Bronchial epithelial cell (primary cell): Measurements from ENCODE around the gene USH1C. TPM values are rescaled to one million over a fixed set of nuclear protein-coding genes. Genes with fewer than 3 reads are reported as not detected.

Source experiments
- DNase-seq: peaks from one replicate; pipeline ENCODE4 v3.0.0-alpha.2; 2010; ENCODE audit warnings: low read depth
- FAIRE-seq: peaks from 2 replicates; lab custom pipeline; 2011; peaks lifted over from hg19 to GRCh38; lab: Jason Lieb, UNC
- H3K27me3 ChIP-seq: 2 replicates; pipeline ENCODE4 v1.5.1; 2011; ENCODE audit warnings: low read length; ENCODE audit not compliant: control insufficient read depth, insufficient read depth
- H3K36me3 ChIP-seq: 2 replicates; pipeline ENCODE4 v1.5.1; 2011; ENCODE audit warnings: low read length; ENCODE audit not compliant: control insufficient read depth, insufficient read depth
- H3K4me3 ChIP-seq: 2 replicates; pipeline ENCODE4 v1.5.1; 2011; ENCODE audit warnings: mild to moderate bottlenecking, low read depth, low read length, control low read depth
- CTCF ChIP-seq: IDR thresholded peaks from 2 replicates; pipeline ENCODE4 v1.5.1; 2011; ENCODE audit warnings: mild to moderate bottlenecking, moderate library complexity, low read length, control low read depth, inconsistent platforms; ENCODE audit not compliant: insufficient read depth, severe bottlenecking
- total RNA-seq: library from RNA; depleted of rRNA; stranded (reverse); fragments of >200 nt; gene quantifications from 2 replicates; pipeline ENCODE4 v1.2.1, GENCODE V29; 2014

USH1C gene
- total RNA-seq, 1 donor from 2014 or later = not detected

GRCh38 chr11:17579451-17579850, 35.2 kb upstream of the USH1C start:
- H3K36me3 ChIP-seq = no peaks in the 10 kb centered on the region
- peaks cover 3% of the 10 kb centered on the region for H3K27me3 ChIP-seq
- DNase-seq (no peak), FAIRE-seq (no peak)
- H3K4me3 ChIP-seq = no peak overlapping the region
- TF ChIP-seq CTCF = no peak

- FAIRE-seq (no peak), DNase-seq (no peak)
- Histone ChIP-seq H3K36me3 (no peaks in the 10 kb centered on the region), H3K4me3 (no peak overlapping the region), H3K27me3 (peaks cover 3% of the 10 kb centered on the region)
- no peak for TF ChIP-seq CTCF
These were observed 34.7 kb upstream of the USH1C start for GRCh38 chr11:17578958-17579357.

- Histone ChIP-seq H3K27me3 (peaks cover 3% of the 10 kb centered on the region), H3K4me3 (no peak overlapping the region), H3K36me3 (no peaks in the 10 kb centered on the region)
- no peak for FAIRE-seq
- no peak for DNase-seq
- TF ChIP-seq CTCF = no peak
These were observed 34.1 kb upstream of the USH1C start for GRCh38 chr11:17578296-17578695.

GRCh38 chr11:17575431-17576425, 31.5 kb upstream of the USH1C start:
- DNase-seq (no peak), FAIRE-seq (no peak)
- Histone ChIP-seq H3K4me3 (no peak overlapping the region), H3K27me3 (peaks cover 5% of the 10 kb centered on the region), H3K36me3 (no peaks in the 10 kb centered on the region)
- no peak for TF ChIP-seq CTCF

GRCh38 chr11:17574141-17575091, 30.2 kb upstream of the USH1C start:
- FAIRE-seq (peak; percentile 23), DNase-seq (no peak)
- H3K27me3 ChIP-seq = peaks cover 7% of the 10 kb centered on the region
- TF ChIP-seq CTCF = no peak
- no peaks in the 10 kb centered on the region for H3K36me3 ChIP-seq
- H3K4me3 ChIP-seq = no peak overlapping the region
